ENCODE data around the gene KLHDC3.
A peak's percentile ranks its signal among the peaks of the same experiment; 100 is the strongest.

The KLHDC3 gene

DNA sequence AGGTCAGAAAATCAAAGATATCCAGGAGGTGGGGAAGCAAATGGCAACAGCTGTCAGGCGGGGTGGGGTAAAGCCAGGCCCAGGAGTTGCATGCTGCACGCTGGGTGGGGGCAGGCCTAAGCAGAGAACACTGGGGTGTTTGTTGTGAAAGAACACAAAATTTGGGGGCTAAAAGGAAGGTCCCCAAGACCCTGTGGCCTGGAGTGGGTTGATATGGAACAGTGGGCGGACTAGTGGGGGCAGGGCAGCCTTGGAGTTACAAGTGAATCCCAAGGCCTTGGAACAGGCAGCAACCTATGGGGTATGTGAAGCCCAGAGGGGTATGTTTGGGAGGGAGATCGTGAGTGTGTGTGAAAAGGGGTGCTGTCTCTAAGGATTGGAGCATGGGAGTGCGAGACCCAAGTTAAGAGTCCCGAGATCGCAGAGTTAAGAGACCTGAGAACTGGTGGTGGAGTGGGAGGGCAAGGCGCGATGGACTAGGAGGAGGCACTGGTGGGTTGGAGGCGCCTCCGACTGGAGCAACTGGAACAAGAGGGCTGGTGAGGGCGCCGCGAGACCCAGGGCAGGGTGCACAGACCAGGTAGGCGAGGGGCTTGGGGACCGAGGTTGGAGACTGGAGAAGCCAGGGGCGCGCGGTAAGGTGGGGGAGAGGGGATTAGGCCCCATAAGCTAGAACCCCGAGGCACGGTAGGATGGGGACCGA lies 38.9 kb downstream of the KLHDC3 start:
- ATAC-seq (ENCODE audit: insufficient read depth, low read depth) (peak; percentile 35), DNase-seq (peak; percentile 37)
- peak overlapping the region; percentile 88 for H3K9ac ChIP-seq (ENCODE audit: low read depth, low read length)
- H3K27me3 ChIP-seq (ENCODE audit: insufficient read depth, low read length, poor library complexity), result no peaks in the 10 kb centered on the region
- H3K4me2 ChIP-seq (ENCODE audit: insufficient read depth, low read length), result peak overlapping the region; percentile 95
- peaks cover 36% of the 10 kb centered on the region for H3K36me3 ChIP-seq (ENCODE audit: insufficient read depth, low read length)
- TF ChIP-seq, protein P1, sequence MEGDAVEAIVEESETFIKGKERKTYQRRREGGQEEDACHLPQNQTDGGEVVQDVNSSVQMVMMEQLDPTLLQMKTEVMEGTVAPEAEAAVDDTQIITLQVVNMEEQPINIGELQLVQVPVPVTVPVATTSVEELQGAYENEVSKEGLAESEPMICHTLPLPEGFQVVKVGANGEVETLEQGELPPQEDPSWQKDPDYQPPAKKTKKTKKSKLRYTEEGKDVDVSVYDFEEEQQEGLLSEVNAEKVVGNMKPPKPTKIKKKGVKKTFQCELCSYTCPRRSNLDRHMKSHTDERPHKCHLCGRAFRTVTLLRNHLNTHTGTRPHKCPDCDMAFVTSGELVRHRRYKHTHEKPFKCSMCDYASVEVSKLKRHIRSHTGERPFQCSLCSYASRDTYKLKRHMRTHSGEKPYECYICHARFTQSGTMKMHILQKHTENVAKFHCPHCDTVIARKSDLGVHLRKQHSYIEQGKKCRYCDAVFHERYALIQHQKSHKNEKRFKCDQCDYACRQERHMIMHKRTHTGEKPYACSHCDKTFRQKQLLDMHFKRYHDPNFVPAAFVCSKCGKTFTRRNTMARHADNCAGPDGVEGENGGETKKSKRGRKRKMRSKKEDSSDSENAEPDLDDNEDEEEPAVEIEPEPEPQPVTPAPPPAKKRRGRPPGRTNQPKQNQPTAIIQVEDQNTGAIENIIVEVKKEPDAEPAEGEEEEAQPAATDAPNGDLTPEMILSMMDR (IDR thresholded peaks at IDR 0.05; ENCODE audit: borderline replicate concordance, extremely low read depth, low read length, poor library complexity, severe bottlenecking), result no peak
- TF ChIP-seq EZH2 (IDR thresholded peaks at IDR 0.05; ENCODE audit: borderline replicate concordance, low read depth, low read length, severe bottlenecking), result no peak
- H2AFZ ChIP-seq (ENCODE audit: low read depth, low read length), result peak overlapping the region; percentile 90
- peak overlapping the region; percentile 84 for H3K27ac ChIP-seq (ENCODE audit: low read length)
- H3K4me3 ChIP-seq (ENCODE audit: low read depth in 1 of 2, low read length in 2 of 2), result peak overlapping the region; percentile 56 to 85; a peak in 3 of 4 replicates
- peaks cover 43% of the 10 kb centered on the region for H3K4me1 ChIP-seq (ENCODE audit: insufficient read depth, low read length)
- H4K20me1 ChIP-seq (ENCODE audit: insufficient read depth, low read length), result no peaks in the 10 kb centered on the region
- no peaks in the 10 kb centered on the region for H3K9me3 ChIP-seq (ENCODE audit: insufficient read depth, low read length, severe bottlenecking)
- H3K79me2 ChIP-seq (ENCODE audit: insufficient read depth, low read length), result peaks cover 24% of the 10 kb centered on the region

DNA sequence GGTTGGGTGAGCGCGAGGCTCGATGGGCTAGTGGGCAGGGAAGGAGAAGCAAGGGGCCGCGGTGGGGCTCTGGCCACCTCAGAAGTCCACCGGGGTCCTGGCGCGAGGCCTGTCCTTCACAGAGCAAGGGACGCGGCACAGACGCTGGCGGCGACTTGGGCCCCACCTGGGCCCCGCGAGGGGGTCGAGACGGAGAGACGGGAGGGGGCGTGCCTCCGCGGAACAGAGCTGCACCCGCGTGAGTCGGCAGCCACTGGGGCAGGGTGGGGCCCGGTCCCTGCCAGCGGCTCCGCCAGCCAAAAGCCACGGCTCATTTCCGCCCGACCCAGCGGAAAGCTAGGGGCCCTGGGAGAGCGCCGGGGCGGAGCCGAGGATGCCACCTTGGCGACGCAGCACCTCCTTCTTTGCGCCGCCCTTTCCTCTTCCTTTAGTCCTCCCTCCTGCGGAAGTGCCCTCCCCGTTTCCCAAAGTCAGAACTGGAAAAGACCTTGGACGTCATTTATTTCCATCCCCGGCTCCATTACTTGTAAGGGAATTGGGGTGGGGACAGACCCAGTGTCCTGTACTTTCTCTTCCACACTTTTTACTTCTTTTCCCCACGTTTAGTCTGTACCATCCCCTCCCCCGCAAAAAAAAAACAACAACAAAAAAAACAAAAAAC lies 39.6 kb downstream of the KLHDC3 start, which contains the start of gene CUL7:
TSS of gene CUL7 (minus strand) at position 307 of the 661 bp plus-strand sequence. CDS start 1,063 bp downstream, outside the sequence.
- Histone ChIP-seq H2AFZ (ENCODE audit: low read depth, low read length) (peak within 1 kb of the TSS; percentile 90), H3K27ac (ENCODE audit: low read length) (peak within 1 kb of the TSS; percentile 84), H3K36me3 (ENCODE audit: insufficient read depth, low read length) (peaks cover 36% of the 10 kb centered on the region), H3K4me1 (ENCODE audit: insufficient read depth, low read length) (peaks cover 49% of the 10 kb centered on the region), H4K20me1 (ENCODE audit: insufficient read depth, low read length) (0 out of 2 replicates have a peak, but pooled peaks cover 2% of the 10 kb centered on the region), H3K9ac (ENCODE audit: low read depth, low read length) (peak within 1 kb of the TSS; percentile 88), H3K9me3 (ENCODE audit: insufficient read depth, low read length, severe bottlenecking) (no peaks in the 10 kb centered on the region), H3K4me3 (ENCODE audit: low read depth in 1 of 2, low read length in 2 of 2) (peak within 1 kb of the TSS; percentile 56 to 85; a peak in 3 of 4 replicates), H3K79me2 (ENCODE audit: insufficient read depth, low read length) (peaks cover 31% of the 10 kb centered on the region), H3K4me2 (ENCODE audit: insufficient read depth, low read length) (peak within 1 kb of the TSS; percentile 95), H3K27me3 (ENCODE audit: insufficient read depth, low read length, poor library complexity) (no peaks in the 10 kb centered on the region)
- no peak for TF ChIP-seq EZH2 (IDR thresholded peaks at IDR 0.05; ENCODE audit: borderline replicate concordance, low read depth, low read length, severe bottlenecking)
- TF ChIP-seq, protein P1 (IDR thresholded peaks at IDR 0.05; ENCODE audit: borderline replicate concordance, extremely low read depth, low read length, poor library complexity, severe bottlenecking), result no peak
- ATAC-seq (ENCODE audit: insufficient read depth, low read depth), result peak; percentile 99
- peak; percentile 96 for DNase-seq

DNA sequence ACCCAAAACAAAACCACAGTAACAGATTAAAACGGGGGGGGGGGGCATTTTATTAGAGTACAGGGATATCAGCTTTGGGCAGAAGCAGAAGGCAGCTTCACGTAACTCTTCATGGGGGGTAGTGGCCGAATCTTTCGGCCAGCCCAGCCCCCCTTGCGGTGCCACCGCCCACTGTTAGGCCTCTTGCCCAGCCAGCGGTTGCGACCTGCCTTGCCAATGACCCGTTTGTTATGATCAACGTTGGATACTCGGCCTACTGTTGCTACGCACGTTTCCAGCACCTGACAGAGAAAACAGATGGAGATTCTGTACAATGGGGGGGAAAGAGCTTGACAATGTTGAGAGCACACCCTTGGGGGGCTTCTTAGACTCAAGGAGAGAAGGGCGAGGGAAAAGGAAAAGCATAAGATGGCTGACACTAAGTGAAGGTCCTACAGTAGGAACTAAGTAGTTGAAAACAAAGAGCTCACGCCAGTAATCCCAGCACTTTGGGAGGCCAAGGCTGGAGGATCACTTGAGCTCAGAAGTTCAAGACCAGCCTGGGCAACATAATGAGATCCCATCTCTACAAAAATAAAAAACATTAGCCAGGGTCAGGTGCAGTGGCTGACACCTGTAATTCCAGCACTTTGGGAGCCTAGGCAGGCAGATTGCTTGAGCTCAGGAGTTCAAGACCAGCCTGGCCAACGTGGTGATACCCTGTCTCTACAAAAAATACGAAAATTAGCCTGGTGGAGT lies 40.3 kb downstream of the KLHDC3 start:
- DNase-seq (no peak), ATAC-seq (ENCODE audit: insufficient read depth, low read depth) (no peak)
- Histone ChIP-seq H3K27me3 (ENCODE audit: insufficient read depth, low read length, poor library complexity) (no peaks in the 10 kb centered on the region), H3K4me1 (ENCODE audit: insufficient read depth, low read length) (peaks cover 51% of the 10 kb centered on the region), H3K4me3 (ENCODE audit: low read depth in 1 of 2, low read length in 2 of 2) (peak overlapping the region; percentile 56 to 85; a peak in 3 of 4 replicates), H3K36me3 (ENCODE audit: insufficient read depth, low read length) (peaks cover 31% of the 10 kb centered on the region), H2AFZ (ENCODE audit: low read depth, low read length) (peak overlapping the region; percentile 56), H3K4me2 (ENCODE audit: insufficient read depth, low read length) (peak overlapping the region; percentile 95), H3K27ac (ENCODE audit: low read length) (peak overlapping the region; percentile 84), H3K79me2 (ENCODE audit: insufficient read depth, low read length) (peaks cover 36% of the 10 kb centered on the region), H4K20me1 (ENCODE audit: insufficient read depth, low read length) (0 out of 2 replicates have a peak, but pooled peaks cover 2% of the 10 kb centered on the region), H3K9ac (ENCODE audit: low read depth, low read length) (peak overlapping the region; percentile 88), H3K9me3 (ENCODE audit: insufficient read depth, low read length, severe bottlenecking) (no peaks in the 10 kb centered on the region)
- TF ChIP-seq EZH2 (IDR thresholded peaks at IDR 0.05; ENCODE audit: borderline replicate concordance, low read depth, low read length, severe bottlenecking), result no peak
- TF ChIP-seq, protein P1 (IDR thresholded peaks at IDR 0.05; ENCODE audit: borderline replicate concordance, extremely low read depth, low read length, poor library complexity, severe bottlenecking), result no peak

Measured in DND-41 (cell line).